GM21717 (cell line): ENCODE results near the gene CBFB.
"Not testable (repeated sequence)": the region's sequence is repeated elsewhere in the genome, so short reads cannot be mapped to it uniquely, and the experiment has no call there.

ENCODE experiments used
- ATAC-seq: cut with Tn5 transposase; IDR thresholded peaks from one replicate; pipeline ENCODE4 v1.9.1; 2021; ENCODE audit warnings: mild to moderate bottlenecking, moderate library complexity; ENCODE audit not compliant: unreplicated experiment

Gene CBFB

GRCh38 chr16:67028696-67029253 lies at the start of gene CBFB:
Gene CBFB, plus strand, starts transcription at chr16:67029149. Its CDS starts 259 bp downstream, at chr16:67029408.
- ATAC-seq = peak; percentile 59

GRCh38 chr16:66983033-66983432 lies 45.9 kb upstream of the CBFB start:
- no peak for ATAC-seq

GRCh38 chr16:66984892-66985311 lies 44.0 kb upstream of the CBFB start:
- ATAC-seq = no peak

GRCh38 chr16:66986559-66986958 lies 42.4 kb upstream of the CBFB start:
- no peak for ATAC-seq

- ATAC-seq = no peak
Observed at GRCh38 chr16:66988197-66988788, 40.7 kb upstream of the CBFB start, which contains the start of gene CES4A. Gene CES4A, plus strand, starts transcription at chr16:66988589. Its CDS starts 184 bp downstream, at chr16:66988773.

DNA sequence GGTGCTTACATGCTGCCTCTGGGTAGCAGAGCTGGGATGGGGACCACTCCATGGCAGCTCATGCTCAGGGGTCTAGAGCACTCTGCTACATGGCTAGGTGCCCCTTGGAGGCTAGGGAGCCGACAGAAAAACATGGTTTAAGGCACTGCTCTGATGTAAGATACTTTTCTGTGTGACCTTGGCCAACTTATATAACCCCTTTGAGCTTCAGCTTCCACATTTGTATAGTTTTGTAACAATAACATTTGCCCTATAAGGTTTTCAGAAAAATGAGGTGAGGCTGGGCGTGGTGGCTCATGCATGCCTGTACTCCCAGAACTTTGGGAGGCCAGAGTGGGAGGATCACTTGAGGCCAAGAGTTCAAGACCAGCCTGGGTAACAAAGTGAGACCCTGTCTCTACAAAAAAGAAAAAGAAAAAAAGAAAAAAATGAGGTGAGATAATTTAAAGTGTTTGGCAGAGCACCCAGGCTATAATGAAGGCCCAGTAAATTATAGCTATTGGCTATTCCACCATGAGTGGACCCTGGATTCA lies 37.3 kb upstream of the CBFB start:
- ATAC-seq = no peak

- ATAC-seq = not testable (repeated sequence)
Observed at GRCh38 chr16:66993558-66993957, 35.4 kb upstream of the CBFB start.

DNA sequence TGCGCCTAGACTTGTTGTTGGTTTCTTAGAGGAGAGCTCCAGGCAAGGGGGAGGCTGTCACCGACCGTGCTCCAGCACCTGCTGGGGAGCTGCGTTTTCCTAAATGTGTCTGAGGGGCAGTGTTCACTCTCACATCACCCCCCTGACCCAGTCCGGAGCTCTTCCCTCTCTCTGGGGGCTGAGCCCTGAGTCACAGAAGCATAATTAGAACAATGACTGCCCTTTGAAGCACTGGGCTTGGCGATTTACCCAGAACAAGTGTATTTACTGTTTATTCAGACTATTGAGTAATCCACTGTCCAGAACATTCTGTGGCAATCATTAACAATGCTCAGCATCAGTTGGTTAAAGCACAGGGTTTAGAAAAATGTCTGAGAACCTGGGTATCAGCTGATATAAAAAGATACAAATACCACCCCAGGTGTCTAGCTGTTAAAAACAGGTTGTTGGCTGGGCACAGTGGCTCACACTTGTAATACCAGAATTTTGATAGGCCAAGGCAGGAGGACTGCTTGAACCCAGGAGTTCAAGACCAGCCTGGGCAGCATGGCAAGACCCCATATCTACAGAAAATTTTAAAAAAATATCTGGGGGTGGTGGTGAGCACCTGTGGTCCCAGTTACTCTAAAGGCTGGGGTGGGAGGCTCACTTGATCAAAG lies 32.5 kb upstream of the CBFB start:
- ATAC-seq = no peak

- no peak for ATAC-seq
Observed at GRCh38 chr16:66996983-66997358, 32.0 kb upstream of the CBFB start.

GRCh38 chr16:67000384-67001351 lies 28.3 kb upstream of the CBFB start:
- no peak for ATAC-seq

- no peak for ATAC-seq
Observed at GRCh38 chr16:67001726-67002125, 27.2 kb upstream of the CBFB start.

DNA sequence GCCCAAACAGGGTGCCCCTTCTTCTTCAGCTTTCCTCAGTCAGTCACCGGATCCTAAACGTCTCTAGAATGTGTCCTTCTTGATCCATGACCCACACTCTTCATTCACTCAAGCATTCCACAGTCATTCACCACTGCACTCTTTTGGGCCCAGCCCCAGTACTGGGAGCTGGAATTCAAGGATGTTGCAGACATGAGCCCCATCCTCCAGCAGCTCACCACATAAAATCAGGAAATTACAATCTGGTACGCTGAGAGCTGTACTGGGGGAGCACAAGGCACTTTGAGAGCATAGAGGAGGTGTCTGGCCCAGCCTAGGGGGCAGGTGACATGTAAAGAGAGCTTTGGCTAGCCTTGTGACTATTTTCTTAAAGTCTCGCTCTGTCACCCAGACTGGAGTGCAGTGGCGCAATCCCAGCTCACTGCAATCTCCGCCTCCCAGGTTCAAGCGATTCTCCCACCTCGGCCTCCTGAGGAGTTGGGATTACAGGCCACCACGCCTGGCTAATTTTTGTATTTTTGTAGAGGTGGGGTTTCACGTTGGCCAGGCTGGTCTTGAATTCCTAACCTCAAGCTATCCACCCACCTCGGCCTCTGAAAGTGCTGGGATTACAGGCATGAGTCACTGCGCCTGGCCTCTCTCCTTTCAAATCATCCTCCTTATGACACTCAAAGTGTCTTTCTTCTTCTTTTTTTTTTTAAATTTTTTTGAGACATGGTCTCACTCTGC lies 21.9 kb upstream of the CBFB start:
- ATAC-seq = no peak

- ATAC-seq = no peak
Observed at GRCh38 chr16:67009158-67009557, 19.8 kb upstream of the CBFB start.

GRCh38 chr16:67011274-67011673 lies 17.7 kb upstream of the CBFB start:
- ATAC-seq = no peak

GRCh38 chr16:67013233-67013822 lies 15.6 kb upstream of the CBFB start:
- no peak for ATAC-seq

- no peak for ATAC-seq
Observed at GRCh38 chr16:67013823-67014633, 14.9 kb upstream of the CBFB start.

DNA sequence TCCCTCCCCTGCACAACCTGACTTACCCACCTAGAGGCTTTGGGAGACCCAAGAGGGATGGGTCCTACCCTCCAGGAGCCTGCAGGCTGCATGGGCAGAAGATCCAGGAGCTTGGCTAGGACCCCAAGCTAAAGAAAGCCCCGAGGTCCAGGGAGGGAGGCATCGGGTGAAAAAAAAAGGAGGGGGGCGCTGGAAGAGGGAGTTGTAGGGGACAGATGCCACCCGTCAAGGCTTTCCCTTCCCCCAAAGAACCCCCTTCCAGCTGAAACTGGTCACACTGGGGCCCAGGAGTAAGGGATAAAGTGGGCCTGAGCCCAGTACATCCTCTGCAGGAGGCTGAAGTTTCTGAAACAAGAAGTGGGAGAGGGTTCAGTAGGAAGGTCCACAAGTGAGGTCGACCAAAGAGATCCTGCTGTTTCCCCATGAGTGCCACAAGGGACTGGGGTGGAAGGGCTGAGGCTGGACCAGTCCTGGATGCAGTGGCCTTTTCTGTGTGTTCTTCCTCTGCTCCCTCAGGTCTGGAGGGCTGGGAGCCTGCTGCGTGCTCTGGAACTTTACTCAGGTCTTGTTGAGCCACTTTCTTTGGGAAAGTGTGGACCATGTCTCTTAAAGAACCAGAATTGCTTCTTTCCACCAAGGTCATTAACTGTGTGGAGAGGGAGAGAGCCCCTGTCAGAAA lies 14.2 kb upstream of the CBFB start:
- ATAC-seq = no peak

DNA sequence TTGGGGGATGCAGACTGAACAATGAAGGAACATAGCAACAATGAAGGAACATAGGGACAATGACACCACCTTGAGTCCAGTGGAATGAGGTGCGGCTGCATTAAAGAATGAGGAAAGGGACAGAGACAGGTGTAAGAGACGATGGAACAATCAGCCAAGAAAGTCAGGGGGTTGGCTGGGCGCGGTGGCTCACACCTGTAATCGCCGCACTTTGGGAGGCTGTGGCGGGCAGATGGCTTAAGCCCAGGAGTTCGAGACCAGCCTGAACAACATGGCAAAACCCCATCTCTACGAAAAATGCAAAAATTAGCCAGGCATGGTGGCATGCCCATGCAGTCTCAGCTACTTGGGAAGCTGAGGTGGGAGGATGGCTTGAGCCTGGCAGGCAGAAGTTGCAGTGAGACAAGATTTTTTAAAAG lies 13.6 kb upstream of the CBFB start:
- no peak for ATAC-seq

DNA sequence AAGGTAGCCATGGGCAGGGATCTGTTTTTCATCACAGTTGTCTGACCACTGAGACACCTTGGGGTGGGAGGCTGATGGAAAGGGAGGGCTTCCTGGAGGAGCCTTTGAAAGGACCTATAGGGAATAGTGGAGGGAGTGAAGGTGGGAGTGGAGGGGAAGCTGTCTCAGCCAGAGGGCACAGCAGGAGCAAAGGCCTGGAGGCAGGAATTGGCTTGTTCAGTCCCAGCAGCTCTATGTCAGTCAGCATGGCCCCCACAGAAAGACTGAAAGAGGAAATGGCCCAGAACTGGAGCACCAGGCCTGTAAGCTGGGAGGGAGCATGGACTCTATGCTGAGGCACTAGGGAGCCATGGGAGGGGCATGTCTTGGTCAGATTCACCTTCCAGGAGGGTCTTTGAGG lies 12.8 kb upstream of the CBFB start:
- no peak for ATAC-seq
